GM18951 (cell line): ENCODE data around the gene CDK14.

Source experiments
- POLR2A ChIP-seq: IDR thresholded peaks from 4 replicates; pipeline ENCODE4 v1.6.1; 2011; ENCODE audit warnings: mild to moderate bottlenecking; ENCODE audit not compliant: insufficient read length, insufficient read depth; ENCODE audit errors: extremely low read depth
- in situ Hi-C: fragments of 300-500 bp; cut with MboI; formaldehyde crosslinking; loops from one replicate; pipeline ENCODE4 v1.12.0; 2022; ENCODE audit warnings: low sequenced_read_pairs, mixed read lengths, inconsistent platforms; ENCODE audit not compliant: unreplicated experiment

The CDK14 gene

DNA sequence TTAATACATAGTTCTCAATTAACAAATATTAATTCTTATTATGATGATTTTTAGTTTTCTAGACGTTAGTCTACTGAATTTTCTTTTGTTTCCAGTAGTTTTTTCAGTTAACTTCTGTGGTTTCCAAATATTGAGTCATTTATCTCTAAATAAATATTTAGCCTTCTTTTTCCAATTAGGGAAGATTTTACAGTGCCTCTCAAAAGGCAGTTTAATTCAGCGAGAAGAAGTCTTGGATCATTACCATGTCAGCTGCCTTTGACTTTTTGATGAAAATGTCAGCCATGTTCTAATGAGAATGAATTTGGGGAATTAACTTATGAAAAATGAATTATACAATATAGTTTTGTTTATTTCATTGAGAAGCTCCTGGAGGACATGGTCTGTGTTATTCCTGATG, 90.0 kb downstream of the CDK14 start:
- TF ChIP-seq POLR2A: no peak

DNA sequence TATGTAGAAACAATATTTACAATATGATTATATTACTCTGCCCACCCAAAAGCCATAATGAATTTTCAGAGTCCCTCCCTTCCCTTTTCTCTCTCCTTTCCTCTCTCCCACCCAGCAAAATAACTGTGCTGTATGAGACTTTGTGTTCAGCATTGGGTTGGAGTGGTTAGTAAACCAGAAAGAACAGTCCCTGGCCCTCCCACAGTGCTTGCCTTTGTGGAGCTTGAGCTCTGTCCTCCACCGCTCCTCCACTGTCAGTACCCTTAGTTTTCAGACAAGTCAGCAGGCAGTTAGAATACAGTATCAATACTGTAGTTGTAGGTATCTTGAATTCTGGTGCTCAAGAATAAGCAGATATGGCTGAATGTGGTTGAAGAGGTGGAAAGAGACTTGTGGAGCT, 92.7 kb downstream of the CDK14 start:
- in situ Hi-C loops: no loop called here
- no peak for TF ChIP-seq POLR2A

More for the DNA sequence above, 90.0 kb downstream of the CDK14 start:
- in situ Hi-C loops: no loop called here

GRCh38 chr7:90689260-90689659, 93.1 kb downstream of the CDK14 start:
- no peak for TF ChIP-seq POLR2A
- in situ Hi-C loops: no loop called here

- TF ChIP-seq POLR2A: no peak
- in situ Hi-C loops: no loop called here
Measured at GRCh38 chr7:90690159-90690858, 94.2 kb downstream of the CDK14 start.

DNA sequence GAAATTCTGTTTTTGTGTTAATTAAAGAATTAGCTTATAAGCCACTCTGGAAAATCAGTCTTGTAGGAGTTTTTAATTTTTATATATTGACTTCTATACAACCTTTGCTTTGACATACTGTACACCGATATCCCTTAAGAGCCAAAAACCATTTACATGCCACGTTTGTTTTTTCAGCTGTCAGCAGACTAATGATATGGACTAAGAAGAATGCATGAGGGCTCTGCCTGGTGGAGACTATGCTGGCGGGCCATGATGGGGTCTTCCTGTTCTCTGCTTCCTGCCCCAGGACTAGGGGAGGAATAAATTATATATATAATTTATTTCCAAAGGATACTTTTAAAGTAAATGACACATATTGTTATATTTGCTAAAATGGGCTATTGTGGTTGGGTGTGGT, 96.3 kb downstream of the CDK14 start:
- in situ Hi-C loops: no loop called here
- TF ChIP-seq POLR2A: no peak

DNA sequence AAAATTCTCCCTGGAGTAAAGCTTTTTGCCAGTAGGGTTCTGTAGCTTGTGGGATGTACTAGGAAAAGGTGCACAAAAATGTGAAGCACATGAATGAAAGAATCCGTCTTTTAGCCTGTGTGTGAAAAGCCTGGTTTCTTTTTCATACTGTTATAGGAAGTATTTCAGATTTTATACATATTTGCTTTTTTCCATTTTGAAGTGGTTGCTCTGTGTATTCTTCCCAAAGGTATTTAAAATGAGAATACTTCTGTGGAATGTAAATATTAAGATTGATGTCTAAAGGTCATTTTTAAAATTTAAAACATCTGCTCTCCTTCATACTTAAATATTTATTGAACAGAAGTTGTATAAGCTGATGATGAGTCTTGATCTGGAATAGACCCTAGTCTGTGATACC, 96.8 kb downstream of the CDK14 start:
- in situ Hi-C loops: no loop called here
- no peak for TF ChIP-seq POLR2A

DNA sequence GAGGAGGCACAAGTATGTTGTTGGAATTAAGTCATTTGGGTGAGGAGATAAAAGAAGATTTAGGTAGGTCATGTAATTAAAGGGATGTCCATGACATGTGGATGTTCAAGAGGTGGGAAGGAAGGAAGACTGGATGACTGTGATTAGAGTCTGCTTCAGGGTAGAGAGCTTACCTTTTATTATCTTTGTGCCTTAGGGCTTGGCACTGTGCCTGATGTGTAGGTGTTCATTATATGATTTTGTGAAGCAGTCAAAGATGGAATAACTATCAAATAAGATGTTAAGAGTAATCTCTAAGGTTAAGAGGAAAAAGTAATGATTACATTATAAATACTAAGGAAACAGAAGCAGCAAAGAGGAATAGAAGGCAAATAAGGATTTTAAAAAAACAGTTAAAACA, 97.8 kb downstream of the CDK14 start:
- TF ChIP-seq POLR2A: no peak
- in situ Hi-C loops: no loop called here

GRCh38 chr7:90698616-90699015, 102.5 kb downstream of the CDK14 start:
- TF ChIP-seq POLR2A: no peak
- in situ Hi-C loops: no loop called here

GRCh38 chr7:90701021-90701420, 104.9 kb downstream of the CDK14 start:
- in situ Hi-C loops: loop anchor here (10.0 kb wide), 1 partner anchor 324 kb away; no protein-coding TSS in a partner anchor

DNA sequence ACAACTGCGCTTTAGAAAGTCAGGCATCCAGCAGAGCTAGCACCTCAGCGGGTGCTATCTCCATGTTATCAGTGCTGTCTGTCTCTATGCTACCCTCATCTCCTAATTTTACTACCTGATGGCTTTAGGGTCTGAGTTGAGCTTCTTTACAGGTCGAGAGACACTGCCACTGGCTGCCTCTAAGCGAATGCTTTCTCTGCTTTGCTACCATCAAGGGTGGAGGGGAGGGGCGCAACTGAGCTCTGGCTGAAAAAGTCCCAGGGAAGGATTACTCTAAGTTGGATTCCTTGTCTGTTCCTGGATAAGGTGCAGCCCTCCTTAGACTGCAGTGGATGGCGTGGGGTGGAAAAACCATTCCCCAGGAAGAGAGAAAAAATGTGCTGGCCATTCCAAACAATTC, 105.7 kb downstream of the CDK14 start:
- TF ChIP-seq POLR2A: no peak

More at GRCh38 chr7:90701021-90701420, 104.9 kb downstream of the CDK14 start:
- TF ChIP-seq POLR2A: no peak

DNA sequence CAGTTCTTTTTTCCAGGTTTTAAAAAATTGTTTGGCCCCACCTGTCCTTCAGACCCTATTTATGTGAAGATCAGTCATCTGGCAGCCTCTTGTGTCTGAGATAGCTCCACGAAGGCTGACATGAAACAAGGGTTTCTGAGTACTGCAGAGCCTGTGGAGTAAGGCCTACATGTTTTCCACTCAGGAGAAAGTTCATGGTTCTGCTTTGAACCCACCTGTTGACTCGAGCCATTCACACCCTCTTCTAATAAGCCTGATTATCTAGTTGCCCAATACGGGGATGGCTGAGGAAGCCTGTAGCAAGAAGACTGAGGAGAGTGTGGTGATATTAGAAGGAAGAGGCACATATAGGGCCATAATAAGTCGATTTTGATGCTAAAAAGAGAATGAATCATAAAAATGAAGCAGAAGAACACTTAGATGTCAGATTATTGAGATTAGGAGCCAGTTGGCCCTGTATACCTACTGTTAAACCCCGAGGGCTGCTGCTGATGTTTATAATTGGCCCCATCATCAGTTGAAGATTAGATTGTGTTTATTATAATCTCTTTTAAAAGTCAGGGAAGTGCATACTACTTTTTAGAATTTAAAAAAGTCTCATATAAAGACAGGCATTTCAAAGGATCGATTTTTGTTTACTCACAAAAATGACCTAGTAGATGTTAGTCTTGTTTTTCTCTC, 109.4 kb downstream of the CDK14 start:
- in situ Hi-C loops: loop anchor here (10.0 kb wide), 1 partner anchor 319 kb away; no protein-coding TSS in a partner anchor
- no peak for TF ChIP-seq POLR2A

More for the DNA sequence above, 105.7 kb downstream of the CDK14 start:
- in situ Hi-C loops: loop anchor here (10.0 kb wide), 1 partner anchor 323 kb away; no protein-coding TSS in a partner anchor

DNA sequence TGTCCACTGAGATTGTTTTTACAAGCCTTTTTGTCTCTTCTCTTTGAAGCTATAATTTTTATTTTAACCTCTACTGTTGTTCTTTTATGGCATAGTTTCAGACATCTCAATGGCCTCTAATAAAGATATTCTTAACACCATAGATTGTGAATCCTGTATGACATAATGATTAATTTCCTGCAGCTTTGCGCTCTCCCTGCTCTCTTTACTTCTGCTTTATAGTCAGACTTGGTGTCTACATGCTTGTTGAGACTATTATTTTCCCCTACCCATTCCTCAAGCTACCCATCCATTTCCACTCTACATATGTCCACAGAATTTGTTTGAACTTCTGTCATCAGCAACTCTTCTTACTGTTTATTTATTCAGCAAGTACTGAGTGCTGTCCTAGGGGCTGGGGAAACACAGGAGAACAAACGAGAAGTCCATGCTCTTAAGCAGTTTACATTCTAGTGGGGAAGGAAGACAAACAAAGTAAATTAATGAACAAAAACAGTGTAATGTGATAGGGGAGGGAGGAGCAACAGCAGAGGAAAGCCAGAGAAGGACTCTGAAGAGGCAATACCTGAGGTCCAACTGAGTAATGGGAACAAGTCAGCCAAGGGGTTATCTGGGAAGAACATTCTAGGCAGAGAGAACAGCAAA, 110.1 kb downstream of the CDK14 start:
- in situ Hi-C loops: loop anchor here (10.0 kb wide), 1 partner anchor 319 kb away; no protein-coding TSS in a partner anchor
- no peak for TF ChIP-seq POLR2A

DNA sequence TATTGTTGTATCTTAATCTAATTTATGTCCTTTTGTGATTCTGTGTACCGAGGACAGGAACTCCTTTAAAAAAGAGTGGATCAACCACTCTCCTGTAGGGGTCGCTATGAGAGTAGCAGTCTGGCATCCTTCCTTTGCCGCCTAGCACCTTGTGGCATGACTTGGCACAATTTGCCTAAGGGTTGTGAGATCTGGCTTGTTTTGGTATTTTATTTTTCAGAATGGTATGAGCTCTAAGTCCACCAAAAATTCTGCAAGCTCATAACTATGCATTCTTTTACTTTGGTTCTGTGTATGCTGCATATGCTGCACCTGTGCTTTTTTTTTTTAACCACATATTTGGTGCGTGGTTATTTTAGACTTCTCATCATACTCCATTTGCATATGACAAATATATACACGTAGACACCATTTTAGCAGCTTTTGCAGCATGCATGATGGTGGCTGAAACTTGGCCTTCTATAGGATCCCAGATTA, 112.8 kb downstream of the CDK14 start:
- TF ChIP-seq POLR2A: no peak
- in situ Hi-C loops: loop anchor here (10.0 kb wide), 1 partner anchor 316 kb away; no protein-coding TSS in a partner anchor
